ENCODE data around the gene PLS3. TPM values are rescaled to one million over a fixed set of nuclear protein-coding genes. Genes with fewer than 3 reads are reported as not detected.
"Not testable (repeated sequence)": the region's sequence is repeated elsewhere in the genome, so short reads cannot be mapped to it uniquely, and the experiment has no call there.

Gene PLS3
- total RNA-seq, 1 donor from 2014 or later = 1.6 TPM

DNA sequence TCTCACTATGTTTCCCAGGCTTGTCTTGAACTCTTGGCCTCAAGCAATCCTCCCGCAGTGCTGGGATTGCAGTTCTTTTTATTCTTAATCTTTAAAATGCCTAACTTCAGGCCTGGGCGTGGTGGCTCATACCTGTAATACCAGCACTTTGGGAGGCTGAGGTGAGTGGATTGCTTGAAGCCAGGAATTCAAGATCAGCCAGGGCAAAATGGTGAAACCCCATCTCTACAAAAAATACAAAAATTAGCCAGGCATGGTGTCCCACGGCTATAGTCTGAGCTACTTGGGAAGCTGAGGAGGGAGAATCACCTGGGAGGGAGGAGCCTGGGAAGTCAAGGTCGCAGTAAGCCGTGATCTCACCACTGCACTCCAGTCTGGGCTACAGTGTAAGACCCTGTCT is 45.9 kb downstream of the PLS3 start:
- intact Hi-C loops (cut with micrococcal nuclease) = no loop called here

DNA sequence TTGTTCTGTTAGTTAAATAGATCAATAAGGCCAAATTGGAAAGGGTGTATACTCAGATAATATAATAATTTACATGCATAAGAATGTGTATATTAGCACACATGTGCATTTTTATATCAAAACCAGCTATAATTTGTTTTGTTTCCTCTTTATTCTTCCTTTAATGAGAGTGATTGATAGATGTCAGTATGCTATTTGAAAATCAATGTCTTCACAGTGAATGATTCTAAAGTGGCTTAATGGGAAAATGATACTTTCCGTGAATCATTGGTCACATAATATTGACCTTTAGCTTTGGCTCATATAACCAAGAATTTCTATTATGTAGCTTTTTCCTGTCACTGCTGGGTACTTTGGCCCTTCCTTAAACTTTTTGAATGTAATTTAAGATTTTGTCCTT is 48.6 kb downstream of the PLS3 start:
- intact Hi-C loops (cut with micrococcal nuclease) = no loop called here

DNA sequence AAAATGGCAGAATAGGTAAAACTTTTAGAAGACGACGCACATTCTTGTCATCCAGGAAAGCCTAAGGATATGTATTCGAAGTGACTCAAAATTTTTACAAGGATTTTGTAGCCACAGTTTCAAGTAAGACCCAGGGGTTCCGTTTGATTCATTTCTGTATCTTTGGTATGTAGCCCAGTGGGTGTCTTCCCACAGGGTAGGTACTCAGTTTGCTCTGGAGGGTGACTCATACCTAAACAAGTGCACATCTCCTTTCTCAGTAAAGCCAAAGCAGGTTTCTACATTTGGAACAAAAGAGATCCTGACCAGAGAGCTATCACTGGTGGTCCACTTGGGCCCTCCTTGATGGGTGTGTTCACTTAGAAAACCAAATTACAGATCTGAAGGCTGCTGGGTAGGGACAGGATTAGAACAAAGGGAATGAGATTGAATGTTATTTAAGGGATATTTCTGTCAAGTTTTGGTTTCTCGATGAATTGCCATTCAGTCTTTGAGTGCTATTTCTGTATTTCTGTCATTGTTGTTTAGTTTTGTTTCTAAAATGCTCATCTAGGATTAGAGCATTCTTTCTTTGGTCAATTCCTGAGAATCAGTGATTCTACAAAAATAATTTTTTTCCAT is 56.1 kb downstream of the PLS3 start:
- intact Hi-C loops (cut with micrococcal nuclease) = no loop called here

DNA sequence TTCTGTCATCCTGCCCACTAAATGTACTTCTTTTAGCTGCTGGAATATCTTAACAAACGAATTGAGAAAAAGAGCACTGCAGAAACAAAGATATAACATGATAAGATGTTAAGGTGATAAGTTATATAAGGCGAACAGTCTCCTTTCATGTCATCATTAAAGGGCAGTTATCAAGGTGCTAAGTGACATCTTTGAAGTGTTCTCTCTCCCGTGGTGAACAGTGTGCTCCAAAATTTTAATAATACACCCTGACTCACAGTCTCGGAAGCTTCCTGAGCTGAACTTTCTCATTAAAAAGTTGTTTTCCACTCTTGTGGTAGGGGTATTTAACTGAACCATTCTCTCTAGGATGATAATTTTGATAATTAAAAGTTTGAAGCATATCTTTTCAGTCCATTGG is 61.6 kb downstream of the PLS3 start:
- intact Hi-C loops (cut with micrococcal nuclease) = no loop called here

DNA sequence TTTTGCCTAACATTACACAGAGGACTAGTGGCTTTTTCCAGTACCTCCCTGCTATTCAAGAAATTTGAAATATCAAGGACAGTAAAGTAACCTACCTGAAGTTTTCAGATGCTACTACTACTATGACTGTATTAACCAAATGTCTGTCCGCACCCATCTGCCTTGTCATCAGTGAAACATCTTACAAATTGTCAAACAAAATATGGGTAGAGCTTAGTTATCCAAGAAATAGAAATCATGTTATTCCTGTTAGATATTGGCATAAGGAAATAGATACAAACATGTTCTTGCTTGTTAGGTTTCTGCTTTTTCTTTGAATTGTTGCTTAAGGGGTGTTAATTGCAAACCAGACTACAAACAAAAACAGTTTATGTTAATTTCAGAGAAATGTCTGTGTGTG is 63.9 kb downstream of the PLS3 start:
- intact Hi-C loops (cut with micrococcal nuclease) = no loop called here

DNA sequence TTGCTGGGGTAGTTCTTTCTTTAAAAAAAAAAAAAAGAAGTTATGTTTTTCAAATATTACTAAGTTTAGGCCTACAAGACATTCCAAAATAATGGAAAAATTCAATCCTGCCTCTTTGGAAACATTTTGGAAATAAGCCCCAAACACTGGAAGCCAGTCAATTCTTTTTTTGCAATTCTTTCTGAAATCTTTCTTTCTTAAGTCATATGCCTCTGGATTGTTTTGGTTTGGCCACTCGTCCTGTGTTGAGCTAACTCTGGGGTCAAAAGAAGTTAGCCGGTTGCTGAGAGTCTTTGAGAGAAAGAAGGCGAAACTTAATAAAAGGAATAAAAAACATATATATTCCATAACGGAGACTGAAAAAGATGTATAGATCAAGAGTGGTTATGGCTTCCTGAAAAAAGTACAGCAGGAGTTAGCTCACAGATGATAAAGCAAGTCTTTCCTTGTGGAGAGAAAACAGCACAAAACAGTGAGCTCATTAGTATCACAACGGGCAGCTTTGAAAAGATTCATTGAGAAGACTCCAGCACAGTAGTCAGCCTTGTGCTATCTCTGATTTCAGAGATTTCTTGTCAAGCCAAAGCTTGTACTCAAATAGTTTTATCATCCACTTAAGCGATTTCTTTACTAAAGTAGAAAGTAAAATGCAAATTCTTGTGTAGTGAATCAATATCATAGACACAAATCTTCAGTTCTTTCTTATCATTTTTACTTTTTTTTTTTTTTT is 64.8 kb downstream of the PLS3 start:
- intact Hi-C loops (cut with micrococcal nuclease) = no loop called here

DNA sequence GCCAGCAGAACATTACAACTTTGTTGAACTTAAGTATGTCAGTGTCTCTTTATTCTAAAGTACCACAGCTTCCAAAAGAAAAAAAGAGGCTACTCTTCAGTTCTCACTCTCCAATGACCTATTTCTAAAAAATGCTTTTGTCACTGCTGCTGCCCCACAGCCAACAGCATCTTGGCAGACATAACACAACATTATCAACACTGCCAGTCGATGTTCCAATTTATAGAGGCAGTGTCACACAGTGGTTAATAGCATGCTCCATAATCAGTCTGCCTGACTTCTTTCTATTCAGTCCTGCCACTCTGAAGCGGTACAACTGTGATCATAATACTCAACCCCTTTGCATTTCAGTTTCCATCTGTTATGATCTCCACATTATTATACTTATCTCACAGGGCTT is 69.2 kb downstream of the PLS3 start:
- intact Hi-C loops (cut with micrococcal nuclease) = no loop called here

DNA sequence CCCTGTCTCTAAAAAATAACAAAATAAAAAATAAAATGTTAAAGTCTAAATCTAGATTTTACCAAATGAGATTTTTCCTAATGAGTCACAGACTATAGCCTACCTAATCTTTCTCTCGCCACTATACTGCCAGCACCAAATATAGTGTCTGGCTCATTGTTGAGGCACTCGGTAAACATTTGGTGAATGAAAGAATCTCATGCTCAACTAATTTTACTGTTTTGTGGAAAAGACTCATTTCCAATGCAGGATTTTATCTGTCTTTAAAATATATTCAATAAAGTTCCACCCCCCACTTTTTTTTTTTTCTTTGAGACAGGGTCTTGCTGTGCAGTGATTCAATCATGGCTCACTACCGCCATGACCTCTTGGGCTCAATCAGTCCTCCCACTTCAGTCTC is 71.5 kb downstream of the PLS3 start:
- intact Hi-C loops (cut with micrococcal nuclease) = no loop called here

DNA sequence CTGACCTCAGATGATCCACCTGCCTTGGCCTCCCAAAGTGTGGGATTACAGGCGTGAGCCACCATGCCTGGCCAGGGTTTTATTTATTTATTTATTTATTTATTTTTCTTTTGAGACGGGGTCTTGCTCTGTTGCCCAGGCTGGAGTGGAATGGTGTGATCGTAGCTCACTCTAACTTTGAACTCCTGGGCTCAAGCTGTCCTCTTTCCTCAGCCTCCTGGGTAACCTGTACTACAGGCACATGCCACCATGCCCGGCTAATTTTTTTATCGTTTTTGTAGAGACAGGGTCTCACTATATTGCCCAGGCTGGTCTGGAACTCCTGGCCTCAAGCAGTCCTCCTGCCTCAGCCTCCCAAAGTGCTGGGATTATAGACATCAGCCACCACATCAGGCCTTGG is 72.4 kb downstream of the PLS3 start:
- intact Hi-C loops (cut with micrococcal nuclease) = not testable (repeated sequence)

DNA sequence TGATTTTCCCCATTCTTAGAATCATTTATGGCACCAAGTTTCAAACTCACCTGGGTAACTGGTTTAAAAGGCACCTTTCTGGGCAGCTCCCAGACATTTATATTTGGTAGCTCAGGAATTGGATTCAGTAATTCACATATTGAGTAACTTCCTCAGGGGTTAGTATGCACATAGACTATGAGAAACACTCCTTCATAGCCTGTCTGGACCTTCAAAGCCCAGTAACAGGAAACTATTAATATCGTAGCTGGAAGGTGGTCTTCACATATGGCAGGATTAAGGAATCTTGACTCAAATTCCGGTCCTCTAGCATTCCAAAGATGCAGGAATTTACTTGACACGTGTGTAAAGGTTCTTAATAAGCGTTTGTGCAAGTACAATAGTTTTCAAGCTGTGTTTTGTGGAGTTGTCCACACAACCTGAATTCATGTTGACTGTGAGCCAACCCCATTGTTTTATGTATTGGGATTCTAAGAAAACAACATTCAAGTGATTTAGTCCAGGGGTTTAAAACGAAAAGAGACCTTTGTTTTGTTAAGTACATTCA is 78.4 kb downstream of the PLS3 start:
- intact Hi-C loops (cut with micrococcal nuclease) = no loop called here

DNA sequence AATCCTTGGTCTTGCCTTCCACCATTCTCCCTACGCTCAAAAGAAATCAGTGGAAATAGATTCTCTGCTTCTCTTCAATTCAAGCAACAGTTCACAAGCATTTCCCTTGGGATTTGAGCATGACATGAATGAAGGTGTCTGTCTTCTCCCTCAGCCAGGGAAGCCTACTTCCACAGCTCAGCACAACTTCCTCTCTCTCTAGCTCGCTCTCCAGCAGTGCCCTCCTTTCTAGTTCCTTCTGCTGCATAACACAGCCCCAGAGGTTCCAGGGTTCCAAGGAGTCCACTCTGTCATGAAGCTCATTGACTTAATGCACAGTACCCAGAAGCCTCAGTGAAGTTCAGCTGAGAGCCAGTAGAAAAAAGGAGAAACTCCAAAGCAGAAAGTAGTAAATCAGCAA is 81.3 kb downstream of the PLS3 start:
- intact Hi-C loops (cut with micrococcal nuclease) = loop anchor here (2.0 to 5.0 kb wide), 2 partner anchors 48 to 1030 kb away; no protein-coding TSS in a partner anchor

DNA sequence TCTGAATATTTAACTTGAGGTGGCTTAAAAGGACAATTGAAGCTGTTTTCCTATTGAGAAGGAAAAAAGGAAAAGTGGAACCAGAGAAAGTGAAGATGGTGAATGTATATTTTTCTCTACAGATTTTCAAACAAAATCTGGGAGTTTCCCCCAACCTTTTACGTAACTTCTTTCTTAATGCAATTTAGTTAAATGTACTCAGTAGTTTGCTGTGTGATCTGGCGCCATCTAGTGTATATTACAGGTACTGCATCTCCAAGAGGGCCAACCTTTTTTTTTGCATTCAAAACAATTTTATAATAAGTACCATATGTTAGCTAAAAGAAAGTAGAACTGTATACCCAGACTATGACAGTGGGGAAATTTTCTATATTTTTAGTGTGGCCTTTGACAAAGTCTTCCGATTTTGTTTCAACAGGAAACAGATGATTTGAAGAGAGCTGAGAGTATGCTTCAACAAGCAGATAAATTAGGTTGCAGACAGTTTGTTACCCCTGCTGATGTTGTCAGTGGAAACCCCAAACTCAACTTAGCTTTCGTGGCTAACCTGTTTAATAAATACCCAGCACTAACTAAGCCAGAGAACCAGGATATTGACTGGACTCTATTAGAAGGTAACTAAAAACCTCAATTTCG is 82.0 kb downstream of the PLS3 start:
- intact Hi-C loops (cut with micrococcal nuclease) = loop anchor here (2.0 to 5.0 kb wide), 2 partner anchors 48 to 1031 kb away; no protein-coding TSS in a partner anchor

DNA sequence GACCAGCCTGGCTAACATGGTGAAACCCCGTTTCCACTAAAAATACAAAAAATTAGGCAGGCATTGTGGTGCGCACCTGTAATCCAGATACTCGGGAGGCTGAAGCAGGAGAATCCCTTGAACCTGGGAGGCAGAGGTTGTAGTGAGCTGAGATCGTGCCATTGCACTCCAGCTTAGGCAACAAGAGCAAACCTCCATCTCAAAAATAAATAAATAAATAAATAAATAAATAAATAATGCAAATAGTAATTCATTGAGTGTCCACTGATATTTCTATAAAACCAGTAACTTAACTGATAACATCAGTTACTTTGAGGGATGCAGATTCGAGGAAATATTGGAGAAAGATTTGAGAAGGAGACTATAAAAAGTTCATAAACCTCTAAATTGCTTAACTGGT is 83.4 kb downstream of the PLS3 start:
- intact Hi-C loops (cut with micrococcal nuclease) = loop anchor here (5.0 kb wide), 1 partner anchor 1032 kb away; no protein-coding TSS in a partner anchor

DNA sequence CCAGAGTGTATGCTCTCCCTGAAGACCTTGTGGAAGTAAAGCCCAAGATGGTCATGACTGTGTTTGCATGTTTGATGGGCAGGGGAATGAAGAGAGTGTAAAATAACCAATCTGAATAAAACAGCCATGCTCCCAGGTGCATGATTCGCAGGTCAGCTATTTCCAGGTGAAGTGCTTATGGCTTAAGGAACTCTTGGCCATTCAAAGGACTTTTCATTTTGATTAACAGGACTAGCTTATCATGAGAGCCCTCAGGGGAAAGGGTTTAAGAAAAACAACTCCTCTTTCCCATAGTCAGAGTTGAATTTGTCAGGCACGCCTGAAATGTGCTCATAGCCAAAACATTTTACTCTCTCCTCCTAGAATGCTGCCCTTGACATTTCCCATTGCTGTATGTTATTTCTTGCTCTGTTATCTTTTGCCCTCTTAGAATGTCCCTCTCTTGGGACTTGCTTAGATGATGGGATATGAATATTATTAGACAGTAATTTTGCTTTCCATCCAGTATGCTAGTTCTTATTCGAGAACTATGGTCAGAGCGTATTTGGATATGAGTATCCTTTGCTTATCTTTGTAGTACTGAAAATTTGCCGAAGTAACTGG is 88.6 kb downstream of the PLS3 start:
- intact Hi-C loops (cut with micrococcal nuclease) = no loop called here

DNA sequence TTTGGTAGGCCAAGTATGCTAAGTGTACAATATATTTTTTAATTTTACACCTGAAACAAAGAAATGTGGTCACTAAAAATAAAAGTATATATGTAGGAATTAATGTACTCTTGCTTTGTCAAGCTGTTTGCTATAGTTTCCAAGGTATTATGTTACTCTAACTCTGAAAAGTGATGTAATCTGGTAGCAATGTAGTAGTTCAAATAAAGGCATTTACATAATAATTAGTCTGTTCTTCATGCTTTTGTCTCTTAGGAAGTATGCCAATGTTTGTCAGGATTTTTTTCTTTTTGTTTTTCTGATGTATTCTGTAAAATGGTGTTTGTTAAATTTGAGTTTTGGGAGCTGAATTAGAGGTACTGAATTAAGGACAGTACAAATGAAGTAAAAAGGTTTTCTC is 89.5 kb downstream of the PLS3 start:
- intact Hi-C loops (cut with micrococcal nuclease) = no loop called here

DNA sequence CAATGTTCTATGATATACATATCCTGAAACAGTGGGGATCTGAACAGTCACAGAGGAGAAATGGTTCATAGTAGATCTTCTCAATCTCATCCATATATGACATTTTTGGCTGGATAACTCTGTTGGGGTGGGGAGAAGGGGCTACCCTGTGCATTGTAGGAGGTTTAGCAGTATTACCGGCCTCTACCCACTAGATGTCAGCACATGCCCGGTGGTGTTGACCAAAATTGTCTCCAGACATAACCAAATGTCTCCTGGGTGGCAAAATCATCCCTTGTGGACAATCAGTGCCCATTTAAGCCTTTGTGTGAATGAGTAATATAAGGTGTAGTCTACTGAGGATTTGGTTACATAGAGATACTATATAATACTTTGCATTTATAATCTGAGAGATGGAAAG is 89.9 kb downstream of the PLS3 start:
- intact Hi-C loops (cut with micrococcal nuclease) = loop anchor here (1.0 kb wide), 1 partner anchor 39 kb away; no protein-coding TSS in a partner anchor

DNA sequence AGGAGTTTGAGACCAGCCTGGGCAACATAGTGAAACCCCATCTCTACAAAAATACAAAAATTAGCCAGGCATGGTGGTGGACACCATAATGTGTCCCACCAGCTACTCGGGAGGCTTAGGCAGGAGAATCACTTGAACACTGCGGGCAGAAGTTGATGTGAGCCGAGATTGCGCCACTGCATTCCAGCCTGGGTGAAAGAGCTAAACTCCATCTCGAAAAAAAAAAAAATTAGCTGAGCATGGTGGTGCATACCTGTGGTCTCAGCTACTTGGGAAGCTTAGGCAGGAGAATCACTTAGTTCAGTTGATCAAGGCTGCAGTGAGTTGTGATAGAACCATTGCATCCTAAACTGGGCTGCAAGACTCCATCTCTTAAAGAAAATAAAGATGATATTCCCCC is 91.2 kb downstream of the PLS3 start:
- intact Hi-C loops (cut with micrococcal nuclease) = no loop called here

DNA sequence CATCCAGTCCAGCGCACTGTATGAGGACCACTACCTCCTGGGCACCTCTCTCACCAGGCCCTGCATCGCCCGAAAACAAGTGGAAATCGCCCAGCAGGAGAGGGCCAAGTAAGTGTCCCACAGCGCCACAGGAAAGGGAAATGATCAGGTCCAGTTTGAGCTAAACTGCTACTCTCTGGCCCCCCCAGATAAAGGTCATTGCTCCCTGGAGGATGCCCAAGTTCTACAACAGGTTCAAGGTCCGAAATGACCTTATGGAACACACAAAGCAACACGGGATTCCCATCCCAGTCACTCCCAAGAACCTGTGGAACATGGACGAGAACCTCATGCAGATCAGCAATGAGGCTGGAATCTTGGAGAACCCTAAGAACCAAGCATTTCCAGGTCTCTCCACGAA is 104.1 kb downstream of the PLS3 start:
- intact Hi-C loops (cut with micrococcal nuclease) = no loop called here

DNA sequence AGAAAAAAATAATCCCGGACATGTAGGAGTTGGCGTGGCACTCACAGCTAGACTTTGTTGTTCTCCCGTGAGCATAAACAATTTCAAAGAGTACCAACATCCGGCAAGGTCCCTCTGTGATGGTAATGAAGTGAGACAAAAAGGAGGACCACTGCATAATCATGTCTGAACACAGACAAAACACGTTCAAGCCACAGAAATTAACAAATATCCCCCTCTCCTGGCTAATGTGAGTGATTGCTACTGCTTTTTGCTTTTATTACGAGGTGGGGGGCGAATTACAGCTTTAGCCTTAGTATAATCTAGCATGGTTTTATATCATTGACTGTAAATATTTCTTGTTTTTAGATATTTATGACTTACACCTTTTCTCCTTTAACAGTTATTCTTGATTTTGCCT is 118.5 kb downstream of the PLS3 start:
- intact Hi-C loops (cut with micrococcal nuclease) = no loop called here

DNA sequence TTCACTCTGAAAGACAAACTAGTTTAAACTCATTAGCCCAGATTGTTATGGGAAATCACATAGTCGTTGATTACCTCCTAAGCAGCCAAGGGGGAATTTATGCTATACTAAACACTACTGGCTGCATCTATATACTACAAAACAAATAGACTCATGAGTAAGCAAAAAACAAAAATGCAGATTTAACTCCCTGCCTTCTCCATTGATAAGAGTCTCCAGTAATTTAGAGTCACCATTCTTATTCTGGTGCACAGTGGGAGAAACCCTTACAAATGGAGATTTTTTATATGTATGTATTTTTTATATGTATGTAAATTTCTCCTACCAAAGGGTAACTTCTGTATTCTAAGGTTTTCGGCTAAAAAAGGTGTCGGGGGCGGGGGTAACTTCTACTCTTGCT is 126.6 kb downstream of the PLS3 start:
- intact Hi-C loops (cut with micrococcal nuclease) = no loop called here

DNA sequence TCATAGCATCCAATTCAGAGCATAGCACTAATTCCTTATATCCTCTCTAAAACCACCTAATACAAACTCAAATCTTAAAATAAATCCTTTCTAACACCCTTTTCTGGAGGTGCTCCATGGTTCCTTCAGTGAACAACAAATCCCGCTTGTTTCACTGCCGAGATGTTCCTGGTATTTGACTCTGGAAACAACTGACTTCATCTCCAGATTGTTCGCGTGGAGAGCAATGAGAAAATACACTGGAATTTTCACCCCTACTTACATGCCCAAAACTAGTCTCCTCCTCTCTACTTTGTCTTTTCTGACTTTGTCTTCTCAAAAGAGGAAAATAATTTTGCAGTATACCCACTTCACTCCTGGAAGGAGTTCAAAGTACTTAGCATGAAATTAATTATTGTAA is 129.0 kb downstream of the PLS3 start:
- intact Hi-C loops (cut with micrococcal nuclease) = loop anchor here (1.0 to 2.0 kb wide), 3 partner anchors 39 to 360 kb away; no protein-coding TSS in a partner anchor

Data from T-helper 1 cell treated with Interleukin-12 subunit alpha and Interleukin-12 subunit beta and Interleukin-4 antibody, amounts not matched to agents 30 ng/mL and 1 ng/mL, for 36 hours (primary cell).